H1 (cell line): ENCODE measurements around the gene SDF2L1.

Source experiments
- ASH2L ChIP-seq: fragments of 200-600, 300-600 bp; sonication (generic); IDR thresholded peaks from one replicate; pipeline ENCODE4 v1.7.1; 2017; ENCODE audit warnings: low read length
- EZH2 ChIP-seq: fragments of 200-600 bp; sonication (generic); IDR thresholded peaks from 2 replicates; pipeline ENCODE4 v1.7.1; 2012; ENCODE audit warnings: low read depth, mild to moderate bottlenecking, moderate library complexity, low read length, inconsistent platforms; ENCODE audit not compliant: severe bottlenecking
- SIN3A ChIP-seq, 2 experiments: IDR thresholded peaks in 1 of 2; conservative IDR thresholded peaks in 1 of 2; 2 replicates each; pipeline ENCODE4 v1.6.1; 2011 to 2012; ENCODE audit warnings: low read length in 2 of 2, improper control_type of control experiment in 1 of 2, low read depth in 1 of 2, mild to moderate bottlenecking in 1 of 2

- no peak for TF ChIP-seq SIN3A (conservative IDR thresholded peaks at IDR 0.05 in 1 of 2, IDR thresholded peaks at IDR 0.05 in 1 of 2; ENCODE audit: low read depth in 1 of 2, low read length in 2 of 2)
- no peak for TF ChIP-seq EZH2
- no peak for TF ChIP-seq ASH2L
Measured at GRCh38 chr22:21687685-21688259, 45.7 kb downstream of the SDF2L1 start.
